Measurements from ENCODE around the gene CFDP1.

The CFDP1 gene

DNA sequence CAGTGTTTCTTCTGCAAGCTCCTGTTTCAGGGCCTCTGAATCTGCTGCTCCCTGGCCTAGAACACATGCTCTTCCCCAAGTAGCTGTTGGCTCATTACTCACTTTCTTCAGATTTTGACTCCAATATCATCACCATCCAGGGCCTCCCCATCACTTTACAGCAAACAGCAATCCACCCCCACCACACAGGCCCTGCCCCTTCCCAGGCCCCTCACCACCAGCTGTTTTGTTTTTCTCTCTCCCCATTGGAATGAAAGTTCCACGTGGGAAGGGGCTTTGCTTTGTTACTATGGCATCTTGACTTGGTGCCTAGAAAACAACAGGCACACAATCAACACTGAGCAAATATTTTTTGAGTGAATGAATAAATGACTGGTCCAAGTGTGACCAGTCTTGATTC is 27.1 kb upstream of the CFDP1 start:
- Histone ChIP-seq H3K4me3 (ENCODE audit: low read length) (no peak overlapping the region), H4K5ac (ENCODE audit: low read length) (no peak overlapping the region), H3K9ac (ENCODE audit: low read length) (no peak overlapping the region), H2AK5ac (ENCODE audit: low read length) (no peak overlapping the region), H3K79me1 (ENCODE audit: low read length) (peaks cover 18% of the 10 kb centered on the region), H3K27ac (ENCODE audit: low read depth, low read length) (no peak overlapping the region), H2BK15ac (replicated peaks; ENCODE audit: low read depth) (no peak overlapping the region), H3K79me2 (ENCODE audit: control insufficient read depth, insufficient read depth, low read length) (peaks cover 60% of the 10 kb centered on the region), H3K4me1 (ENCODE audit: control insufficient read depth, low read depth, low read length) (peaks cover 2% of the 10 kb centered on the region), H3K56ac (ENCODE audit: low read length) (peak overlapping the region; percentile 40), H4K8ac (ENCODE audit: low read depth, low read length) (no peak overlapping the region), H3K23ac (ENCODE audit: low read length) (no peak overlapping the region), H2BK5ac (ENCODE audit: low read length) (no peak overlapping the region), H2BK120ac (ENCODE audit: low read depth, low read length) (no peak overlapping the region), H3K4me2 (ENCODE audit: low read length) (no peak overlapping the region), H3K36me3 (ENCODE audit: control insufficient read depth, insufficient read depth, low read length) (no peaks in the 10 kb centered on the region), H3K27me3 (ENCODE audit: insufficient read depth, low read length, poor library complexity) (no peaks in the 10 kb centered on the region), H3K18ac (ENCODE audit: low read length) (no peak overlapping the region), H3K4ac (ENCODE audit: low read depth, low read length) (no peak overlapping the region)
- WGBS (ENCODE audit: extremely low coverage, insufficient coverage, low lambda C conversion rate), result no CpG with 5 or more reads among the region's 1 CpG
- peak; percentile 54 for DNase-seq

DNA sequence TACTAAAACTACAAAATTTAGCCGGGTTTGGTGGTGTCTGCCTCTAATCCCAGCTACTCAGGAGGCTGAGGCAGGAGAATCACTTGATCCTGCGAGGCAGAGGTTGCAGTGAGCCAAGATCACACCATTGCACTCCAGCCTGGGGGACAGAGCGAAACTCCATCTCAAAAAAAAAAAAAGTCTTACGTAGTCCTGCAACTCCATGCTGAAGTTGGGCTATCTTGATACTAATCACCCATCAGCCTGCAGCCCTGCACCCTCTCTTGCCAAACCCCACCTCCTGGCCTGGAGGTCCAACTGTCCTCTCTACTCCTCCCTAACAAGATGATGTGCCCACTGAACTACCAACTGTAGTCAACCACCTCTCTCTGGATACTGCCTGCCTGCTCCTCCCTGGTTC is 26.4 kb upstream of the CFDP1 start:
- H3K23ac ChIP-seq (ENCODE audit: low read length), result no peak overlapping the region
- DNase-seq, result no peak

DNA sequence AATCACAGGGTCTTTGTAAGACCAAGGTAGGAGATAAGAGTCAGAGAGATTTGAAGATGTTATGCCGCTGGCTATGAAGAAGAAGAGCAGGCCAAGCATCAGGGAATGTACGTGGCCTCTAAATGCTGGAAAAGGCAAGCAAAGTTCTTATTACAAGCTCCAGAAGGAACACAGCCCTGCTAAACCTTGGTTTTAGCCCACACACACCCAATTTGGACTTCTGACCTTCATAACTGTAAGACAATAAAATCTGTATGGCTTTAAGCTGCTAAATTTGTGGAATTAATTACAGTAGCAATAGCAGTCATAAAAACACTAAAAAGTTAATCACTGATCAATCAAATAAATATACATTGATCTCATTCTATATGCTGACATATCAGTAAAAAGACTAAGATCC is 25.1 kb upstream of the CFDP1 start:
- no peak overlapping the region for H3K56ac ChIP-seq (ENCODE audit: low read length)
- no peak overlapping the region for H2BK15ac ChIP-seq (replicated peaks; ENCODE audit: low read depth)
- DNase-seq, result no peak
- H3K18ac ChIP-seq (ENCODE audit: low read length), result no peak overlapping the region
- no peak overlapping the region for H3K27ac ChIP-seq (ENCODE audit: low read depth, low read length)
- no CpG with 5 or more reads among the region's 2 CpGs for WGBS (ENCODE audit: extremely low coverage, insufficient coverage, low lambda C conversion rate)
- no peak overlapping the region for H3K23ac ChIP-seq (ENCODE audit: low read length)
- H3K4me2 ChIP-seq (ENCODE audit: low read length), result no peak overlapping the region
- H3K4me1 ChIP-seq (ENCODE audit: control insufficient read depth, low read depth, low read length), result peaks cover 2% of the 10 kb centered on the region
- no peaks in the 10 kb centered on the region for H3K36me3 ChIP-seq (ENCODE audit: control insufficient read depth, insufficient read depth, low read length)
- no peak overlapping the region for H4K5ac ChIP-seq (ENCODE audit: low read length)
- H3K4ac ChIP-seq (ENCODE audit: low read depth, low read length), result no peak overlapping the region
- no peak overlapping the region for H2AK5ac ChIP-seq (ENCODE audit: low read length)
- no peaks in the 10 kb centered on the region for H3K27me3 ChIP-seq (ENCODE audit: insufficient read depth, low read length, poor library complexity)
- H3K9ac ChIP-seq (ENCODE audit: low read length), result no peak overlapping the region
- H2BK120ac ChIP-seq (ENCODE audit: low read depth, low read length), result no peak overlapping the region
- peaks cover 69% of the 10 kb centered on the region for H3K79me2 ChIP-seq (ENCODE audit: control insufficient read depth, insufficient read depth, low read length)
- H3K4me3 ChIP-seq (ENCODE audit: low read length), result no peak overlapping the region
- no peak overlapping the region for H2BK5ac ChIP-seq (ENCODE audit: low read length)
- H3K79me1 ChIP-seq (ENCODE audit: low read length), result peaks cover 21% of the 10 kb centered on the region
- no peak overlapping the region for H4K8ac ChIP-seq (ENCODE audit: low read depth, low read length)

More for the DNA sequence above, 26.4 kb upstream of the CFDP1 start:
- Histone ChIP-seq H3K4ac (ENCODE audit: low read depth, low read length) (no peak overlapping the region), H2BK15ac (replicated peaks; ENCODE audit: low read depth) (no peak overlapping the region), H3K56ac (ENCODE audit: low read length) (no peak overlapping the region), H3K4me3 (ENCODE audit: low read length) (no peak overlapping the region), H4K8ac (ENCODE audit: low read depth, low read length) (no peak overlapping the region), H2BK5ac (ENCODE audit: low read length) (no peak overlapping the region), H3K27ac (ENCODE audit: low read depth, low read length) (no peak overlapping the region), H3K18ac (ENCODE audit: low read length) (no peak overlapping the region), H3K4me2 (ENCODE audit: low read length) (no peak overlapping the region), H3K36me3 (ENCODE audit: control insufficient read depth, insufficient read depth, low read length) (no peaks in the 10 kb centered on the region), H3K79me2 (ENCODE audit: control insufficient read depth, insufficient read depth, low read length) (peaks cover 64% of the 10 kb centered on the region), H3K79me1 (ENCODE audit: low read length) (peaks cover 18% of the 10 kb centered on the region), H2AK5ac (ENCODE audit: low read length) (no peak overlapping the region), H3K27me3 (ENCODE audit: insufficient read depth, low read length, poor library complexity) (no peaks in the 10 kb centered on the region), H3K9ac (ENCODE audit: low read length) (no peak overlapping the region), H3K4me1 (ENCODE audit: control insufficient read depth, low read depth, low read length) (peaks cover 2% of the 10 kb centered on the region), H2BK120ac (ENCODE audit: low read depth, low read length) (no peak overlapping the region), H4K5ac (ENCODE audit: low read length) (no peak overlapping the region)
- no CpG with 5 or more reads among the region's 4 CpGs for WGBS (ENCODE audit: extremely low coverage, insufficient coverage, low lambda C conversion rate)

DNA sequence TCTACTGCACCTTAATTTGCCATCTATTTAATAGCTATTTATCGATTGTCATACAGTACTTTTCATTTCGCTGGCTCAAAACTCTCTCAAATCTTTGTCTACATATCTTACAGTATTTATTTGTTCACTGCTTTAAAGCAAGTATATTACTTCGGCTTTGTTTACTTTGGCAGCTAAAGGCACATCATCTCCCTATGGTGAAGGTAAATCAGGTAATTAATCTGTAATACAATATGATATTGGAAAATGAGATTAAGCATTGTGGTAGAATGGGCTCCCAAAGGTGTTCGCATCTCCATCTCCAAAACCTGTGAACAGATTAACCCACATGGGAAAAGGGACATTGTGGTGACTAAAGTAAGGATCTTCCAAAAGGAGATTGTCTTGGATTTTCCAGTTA is 24.7 kb upstream of the CFDP1 start:
- Histone ChIP-seq H3K4me3 (ENCODE audit: low read length) (no peak overlapping the region), H3K56ac (ENCODE audit: low read length) (no peak overlapping the region), H3K79me1 (ENCODE audit: low read length) (peaks cover 21% of the 10 kb centered on the region), H3K79me2 (ENCODE audit: control insufficient read depth, insufficient read depth, low read length) (peaks cover 69% of the 10 kb centered on the region), H3K9ac (ENCODE audit: low read length) (no peak overlapping the region), H3K4me2 (ENCODE audit: low read length) (no peak overlapping the region), H2BK15ac (replicated peaks; ENCODE audit: low read depth) (no peak overlapping the region), H4K5ac (ENCODE audit: low read length) (no peak overlapping the region), H3K4ac (ENCODE audit: low read depth, low read length) (no peak overlapping the region), H3K27ac (ENCODE audit: low read depth, low read length) (no peak overlapping the region), H4K8ac (ENCODE audit: low read depth, low read length) (no peak overlapping the region), H3K27me3 (ENCODE audit: insufficient read depth, low read length, poor library complexity) (no peaks in the 10 kb centered on the region), H2AK5ac (ENCODE audit: low read length) (no peak overlapping the region), H3K4me1 (ENCODE audit: control insufficient read depth, low read depth, low read length) (peaks cover 2% of the 10 kb centered on the region), H2BK5ac (ENCODE audit: low read length) (no peak overlapping the region), H3K18ac (ENCODE audit: low read length) (no peak overlapping the region), H3K23ac (ENCODE audit: low read length) (no peak overlapping the region), H3K36me3 (ENCODE audit: control insufficient read depth, insufficient read depth, low read length) (no peaks in the 10 kb centered on the region), H2BK120ac (ENCODE audit: low read depth, low read length) (no peak overlapping the region)
- no peak for DNase-seq
- no CpG with 5 or more reads among the region's 4 CpGs for WGBS (ENCODE audit: extremely low coverage, insufficient coverage, low lambda C conversion rate)

DNA sequence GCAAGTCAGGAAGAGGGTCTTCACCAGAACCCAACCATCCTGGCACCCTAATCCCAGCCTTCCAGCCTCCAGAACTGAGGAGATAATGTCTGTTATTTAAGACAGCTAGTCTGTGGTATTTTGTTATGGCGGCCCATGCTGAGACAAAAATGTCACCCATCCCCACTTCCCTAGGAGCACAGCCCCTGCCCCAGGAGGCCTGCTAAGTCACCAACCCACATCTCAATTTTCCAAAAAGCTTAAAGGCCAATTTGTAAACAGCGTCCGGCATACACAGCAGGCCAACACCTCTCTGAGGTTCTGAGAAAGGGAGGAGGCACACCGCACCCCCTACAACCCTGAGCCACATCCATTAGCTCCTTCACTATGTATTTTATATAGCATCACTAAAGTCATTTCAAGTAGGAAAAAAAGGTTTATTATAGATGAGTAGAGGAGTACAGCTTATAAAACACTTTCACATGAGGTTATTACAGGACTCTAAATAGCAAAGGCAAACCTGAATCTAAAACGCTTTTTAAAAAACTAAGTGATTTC is 24.2 kb upstream of the CFDP1 start:
- no peak overlapping the region for H3K4ac ChIP-seq (ENCODE audit: low read depth, low read length)
- no peak overlapping the region for H4K5ac ChIP-seq (ENCODE audit: low read length)
- H2BK5ac ChIP-seq (ENCODE audit: low read length), result no peak overlapping the region
- H3K4me1 ChIP-seq (ENCODE audit: control insufficient read depth, low read depth, low read length), result peaks cover 2% of the 10 kb centered on the region
- H3K4me3 ChIP-seq (ENCODE audit: low read length), result no peak overlapping the region
- no peak for DNase-seq
- H3K56ac ChIP-seq (ENCODE audit: low read length), result no peak overlapping the region
- no peak overlapping the region for H3K4me2 ChIP-seq (ENCODE audit: low read length)
- no peak overlapping the region for H3K27ac ChIP-seq (ENCODE audit: low read depth, low read length)
- no peak overlapping the region for H2BK15ac ChIP-seq (replicated peaks; ENCODE audit: low read depth)
- no peak overlapping the region for H3K9ac ChIP-seq (ENCODE audit: low read length)
- H3K79me2 ChIP-seq (ENCODE audit: control insufficient read depth, insufficient read depth, low read length), result peaks cover 70% of the 10 kb centered on the region
- no peak overlapping the region for H2BK120ac ChIP-seq (ENCODE audit: low read depth, low read length)
- H3K36me3 ChIP-seq (ENCODE audit: control insufficient read depth, insufficient read depth, low read length), result no peaks in the 10 kb centered on the region
- H3K27me3 ChIP-seq (ENCODE audit: insufficient read depth, low read length, poor library complexity), result no peaks in the 10 kb centered on the region
- peaks cover 25% of the 10 kb centered on the region for H3K79me1 ChIP-seq (ENCODE audit: low read length)
- no CpG with 5 or more reads among the region's 5 CpGs for WGBS (ENCODE audit: extremely low coverage, insufficient coverage, low lambda C conversion rate)
- no peak overlapping the region for H4K8ac ChIP-seq (ENCODE audit: low read depth, low read length)
- no peak overlapping the region for H2AK5ac ChIP-seq (ENCODE audit: low read length)
- H3K18ac ChIP-seq (ENCODE audit: low read length), result no peak overlapping the region
- no peak overlapping the region for H3K23ac ChIP-seq (ENCODE audit: low read length)

DNA sequence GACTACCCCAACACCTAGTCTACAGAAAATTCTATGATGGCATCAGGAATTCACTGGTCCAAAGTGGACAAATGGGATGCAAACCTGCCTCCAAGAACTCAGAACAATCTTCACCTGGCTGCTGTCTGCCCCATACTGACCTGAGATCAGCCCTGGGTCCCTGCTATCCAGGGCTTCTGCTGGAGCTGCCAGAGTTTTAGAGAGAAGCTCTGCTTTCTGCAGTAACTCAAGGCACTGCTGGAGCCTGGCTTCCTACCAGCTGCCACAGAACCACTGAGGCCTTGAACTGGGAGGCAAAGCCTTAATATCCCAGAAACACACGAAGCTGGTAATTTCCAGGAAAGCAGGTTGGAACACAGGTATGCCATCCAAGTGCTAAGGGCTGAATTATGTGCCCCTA is 23.7 kb upstream of the CFDP1 start:
- Histone ChIP-seq H3K27me3 (ENCODE audit: insufficient read depth, low read length, poor library complexity) (no peaks in the 10 kb centered on the region), H3K18ac (ENCODE audit: low read length) (no peak overlapping the region), H2BK15ac (replicated peaks; ENCODE audit: low read depth) (no peak overlapping the region), H3K79me1 (ENCODE audit: low read length) (peaks cover 26% of the 10 kb centered on the region), H3K4ac (ENCODE audit: low read depth, low read length) (no peak overlapping the region), H3K9ac (ENCODE audit: low read length) (no peak overlapping the region), H4K8ac (ENCODE audit: low read depth, low read length) (no peak overlapping the region), H3K27ac (ENCODE audit: low read depth, low read length) (no peak overlapping the region), H2BK5ac (ENCODE audit: low read length) (no peak overlapping the region), H3K56ac (ENCODE audit: low read length) (no peak overlapping the region), H3K79me2 (ENCODE audit: control insufficient read depth, insufficient read depth, low read length) (peaks cover 68% of the 10 kb centered on the region), H4K5ac (ENCODE audit: low read length) (no peak overlapping the region), H3K4me1 (ENCODE audit: control insufficient read depth, low read depth, low read length) (peaks cover 2% of the 10 kb centered on the region), H3K4me2 (ENCODE audit: low read length) (no peak overlapping the region), H2AK5ac (ENCODE audit: low read length) (no peak overlapping the region), H3K36me3 (ENCODE audit: control insufficient read depth, insufficient read depth, low read length) (no peaks in the 10 kb centered on the region), H2BK120ac (ENCODE audit: low read depth, low read length) (no peak overlapping the region), H3K4me3 (ENCODE audit: low read length) (no peak overlapping the region), H3K23ac (ENCODE audit: low read length) (no peak overlapping the region)
- no CpG with 5 or more reads among the region's 1 CpG for WGBS (ENCODE audit: extremely low coverage, insufficient coverage, low lambda C conversion rate)
- no peak for DNase-seq
